NOMO-1 treated with dmso at 0.1 percent for 144 hours (cell line): ENCODE measurements around the gene CCDC107.
"Not testable (repeated sequence)": the region's sequence is repeated elsewhere in the genome, so short reads cannot be mapped to it uniquely, and the experiment has no call there.

ENCODE experiments used
- DNase-seq: peaks from one replicate; lab custom pipeline; 2025; ENCODE audit not compliant: unreplicated experiment; lab: John Stamatoyannopoulos, UW

The CCDC107 gene, protein sequence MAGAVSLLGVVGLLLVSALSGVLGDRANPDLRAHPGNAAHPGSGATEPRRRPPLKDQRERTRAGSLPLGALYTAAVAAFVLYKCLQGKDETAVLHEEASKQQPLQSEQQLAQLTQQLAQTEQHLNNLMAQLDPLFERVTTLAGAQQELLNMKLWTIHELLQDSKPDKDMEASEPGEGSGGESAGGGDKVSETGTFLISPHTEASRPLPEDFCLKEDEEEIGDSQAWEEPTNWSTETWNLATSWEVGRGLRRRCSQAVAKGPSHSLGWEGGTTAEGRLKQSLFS

DNA sequence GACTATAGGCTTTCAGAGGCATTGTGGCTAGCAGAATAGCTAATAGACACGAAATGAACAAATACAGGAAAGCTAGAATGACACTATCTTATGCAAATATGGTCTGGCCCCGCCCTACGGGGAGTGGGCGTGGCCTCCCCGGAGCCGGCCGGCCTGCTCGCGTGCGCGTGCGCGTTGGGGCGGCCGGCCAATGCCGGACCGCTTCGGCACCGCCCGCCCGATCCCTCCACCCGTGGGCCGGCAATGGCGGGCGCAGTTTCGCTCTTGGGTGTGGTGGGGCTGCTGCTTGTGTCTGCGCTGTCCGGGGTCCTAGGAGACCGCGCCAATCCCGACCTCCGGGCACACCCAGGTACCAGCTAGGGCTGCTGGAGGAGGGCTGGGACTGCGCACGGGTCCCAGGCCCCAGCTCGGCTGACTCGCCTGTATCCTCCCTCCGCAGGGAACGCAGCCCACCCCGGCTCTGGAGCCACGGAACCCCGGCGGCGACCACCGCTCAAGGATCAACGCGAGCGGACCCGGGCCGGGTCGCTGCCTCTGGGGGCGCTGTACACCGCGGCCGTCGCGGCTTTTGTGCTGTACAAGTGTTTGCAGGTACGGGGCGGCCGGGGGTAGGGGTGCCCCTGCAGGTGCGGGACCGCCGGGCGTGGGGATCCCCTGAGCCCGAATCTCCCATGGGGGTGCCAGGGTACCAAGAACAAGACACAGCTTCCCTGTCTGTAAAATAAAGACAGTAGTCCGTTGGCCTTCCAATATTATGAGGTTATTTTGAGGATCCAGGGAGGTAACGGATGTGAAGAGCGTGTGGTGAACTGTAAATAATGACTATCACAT is at the start of gene CCDC107:
CCDC107 (plus strand) TSS at position 156 of the 831 bp plus-strand sequence; CDS start at position 244, 88 bp downstream.
- DNase-seq: peak; percentile 81

DNA sequence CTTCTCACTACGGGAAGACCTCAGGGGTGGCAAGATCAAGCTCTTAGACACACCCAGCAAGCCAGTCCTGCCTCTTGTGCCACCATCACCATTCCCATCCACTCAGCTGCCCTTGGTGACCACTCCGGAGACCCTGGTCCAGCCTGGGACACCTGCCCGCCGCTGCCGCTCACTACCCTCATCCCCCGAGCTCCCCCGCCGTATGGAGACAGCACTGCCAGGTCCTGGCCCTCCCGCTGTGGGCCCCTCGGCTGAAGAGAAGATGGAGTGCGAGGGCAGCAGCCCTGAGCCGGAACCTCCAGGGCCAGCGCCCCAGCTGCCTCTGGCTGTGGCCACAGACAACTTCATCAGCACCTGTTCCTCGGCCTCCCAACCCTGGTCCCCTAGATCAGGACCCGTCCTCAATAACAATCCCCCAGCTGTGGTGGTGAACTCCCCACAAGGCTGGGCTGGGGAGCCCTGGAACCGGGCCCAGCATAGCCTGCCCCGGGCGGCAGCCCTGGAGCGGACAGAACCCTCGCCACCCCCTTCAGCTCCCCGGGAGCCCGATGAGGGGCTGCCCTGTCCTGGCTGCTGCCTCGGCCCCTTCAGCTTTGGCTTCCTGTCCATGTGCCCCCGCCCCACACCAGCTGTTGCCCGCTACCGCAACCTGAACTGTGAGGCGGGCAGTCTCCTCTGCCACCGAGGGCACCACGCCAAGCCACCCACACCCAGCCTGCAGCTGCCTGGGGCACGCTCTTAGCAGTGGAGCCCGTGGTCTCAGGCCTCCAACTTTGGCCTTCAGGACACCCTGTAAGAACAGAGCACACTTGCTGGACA is 48.9 kb upstream of the CCDC107 start:
- DNase-seq: no peak

DNA sequence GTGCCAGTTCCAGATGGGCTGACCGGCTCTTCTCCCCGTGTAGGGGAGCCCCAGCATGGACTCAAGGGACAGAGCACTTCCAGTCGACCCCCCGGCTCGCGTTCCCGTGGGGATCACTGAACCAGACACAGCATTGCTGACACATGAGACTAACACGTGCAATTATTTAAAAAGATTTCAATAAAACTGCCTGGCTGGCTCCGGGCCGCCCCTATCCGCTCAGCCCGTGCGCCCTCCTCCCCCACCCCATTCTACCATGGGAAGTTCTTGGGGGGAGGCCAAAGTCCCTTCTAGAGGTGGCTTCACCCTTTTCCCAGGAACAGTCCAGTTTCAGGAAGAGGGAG is 48.3 kb upstream of the CCDC107 start:
- no peak for DNase-seq

DNA sequence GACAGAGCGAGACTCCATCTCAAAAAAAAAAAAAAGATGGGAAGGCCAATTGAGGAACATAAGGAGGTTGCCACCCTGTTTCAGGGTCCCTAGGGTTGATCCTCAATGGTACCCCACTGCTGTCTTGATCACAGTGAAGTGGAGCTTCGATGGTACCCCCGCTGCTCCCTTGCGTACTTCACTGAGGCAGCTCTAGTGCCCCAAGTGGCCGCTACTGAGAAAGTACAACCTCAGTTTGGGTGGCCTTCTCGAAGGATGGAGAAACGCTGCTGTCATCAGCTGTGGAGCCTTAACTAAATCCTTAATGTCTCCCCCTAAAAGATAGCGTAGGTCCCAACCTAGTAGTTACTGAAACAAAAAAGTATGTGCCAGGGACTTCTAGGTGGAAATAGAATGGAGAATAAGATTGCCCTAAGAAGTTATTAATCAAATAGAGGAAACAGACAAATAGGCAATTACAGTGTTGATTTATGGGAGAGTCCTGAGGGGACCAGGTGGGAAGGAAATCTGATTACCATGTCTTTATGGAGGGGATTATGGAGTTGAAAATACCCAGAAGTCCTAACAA is 46.8 kb upstream of the CCDC107 start:
- peak; percentile 19 for DNase-seq

DNA sequence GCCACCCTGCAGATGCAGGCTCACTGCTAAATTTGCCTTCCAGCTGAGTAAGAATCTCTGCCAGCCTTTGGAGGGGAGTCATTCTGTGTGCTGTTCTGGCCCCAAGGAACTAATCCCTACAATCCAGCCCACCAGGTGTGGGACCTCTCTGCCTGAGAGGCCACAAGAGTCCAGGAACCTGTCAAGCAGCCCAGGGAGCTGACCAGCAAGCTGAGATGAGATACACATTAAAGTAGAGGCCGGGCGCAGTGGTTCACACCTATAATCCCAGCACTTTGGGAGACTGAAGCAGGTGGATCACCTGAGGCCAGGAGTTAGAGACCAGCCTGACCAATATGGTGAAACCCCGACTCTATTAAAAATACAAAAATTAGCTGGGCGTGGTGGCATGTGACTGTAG is 46.0 kb upstream of the CCDC107 start:
- not testable (repeated sequence) for DNase-seq

DNA sequence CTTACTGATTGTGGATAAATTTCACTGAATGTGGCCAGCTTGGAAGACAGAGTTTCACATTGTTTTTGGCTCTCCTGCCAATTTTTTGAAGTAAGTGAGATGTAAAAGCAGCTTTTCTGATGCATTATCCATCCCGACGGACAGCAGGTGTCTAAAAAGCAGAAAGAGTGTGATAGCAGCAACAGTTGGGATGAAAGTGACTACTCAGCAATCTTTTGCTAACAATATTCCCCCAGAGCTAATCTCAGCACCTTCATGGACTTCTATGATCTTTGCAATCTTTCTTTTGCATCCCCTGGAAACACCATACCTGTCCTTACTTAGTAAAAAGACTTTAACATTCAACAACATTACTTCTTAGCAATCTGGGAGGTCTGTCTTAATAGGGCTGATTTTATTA is 45.2 kb upstream of the CCDC107 start:
- no peak for DNase-seq

DNA sequence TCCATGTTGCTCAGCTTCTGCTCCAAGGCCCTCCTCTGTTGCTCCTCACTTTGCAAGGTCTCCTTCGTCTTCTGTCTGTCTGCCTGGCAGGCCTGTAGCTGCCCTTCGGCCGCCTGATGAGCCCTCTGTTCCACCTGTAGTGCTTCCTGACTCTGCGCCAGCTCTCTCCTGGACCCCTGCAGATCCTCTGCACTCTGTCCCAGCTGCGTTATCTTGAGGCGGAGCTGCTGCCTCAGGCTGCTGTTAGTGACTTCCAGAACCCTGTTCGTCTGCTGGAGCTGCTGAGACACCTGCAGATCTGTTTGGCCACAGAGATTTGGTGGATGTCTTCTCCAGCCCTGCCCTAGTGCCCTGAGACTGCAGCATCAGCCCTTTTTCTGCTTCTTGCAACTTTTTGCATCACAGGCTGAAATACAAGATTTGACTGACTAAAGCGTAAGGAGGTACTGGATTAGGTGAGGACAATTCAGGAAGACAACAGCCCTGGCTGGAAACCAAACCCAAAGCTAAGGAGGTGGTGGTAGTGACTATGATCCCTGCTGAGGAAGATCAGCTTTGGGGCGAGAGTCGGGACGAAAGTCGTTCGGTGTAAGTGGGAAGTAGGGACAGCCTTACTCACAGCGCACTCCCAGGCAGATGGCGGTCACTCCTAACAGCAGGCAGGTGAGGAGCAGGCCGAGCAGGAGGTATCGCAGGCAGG is 42.0 kb upstream of the CCDC107 start:
- DNase-seq: no peak

DNA sequence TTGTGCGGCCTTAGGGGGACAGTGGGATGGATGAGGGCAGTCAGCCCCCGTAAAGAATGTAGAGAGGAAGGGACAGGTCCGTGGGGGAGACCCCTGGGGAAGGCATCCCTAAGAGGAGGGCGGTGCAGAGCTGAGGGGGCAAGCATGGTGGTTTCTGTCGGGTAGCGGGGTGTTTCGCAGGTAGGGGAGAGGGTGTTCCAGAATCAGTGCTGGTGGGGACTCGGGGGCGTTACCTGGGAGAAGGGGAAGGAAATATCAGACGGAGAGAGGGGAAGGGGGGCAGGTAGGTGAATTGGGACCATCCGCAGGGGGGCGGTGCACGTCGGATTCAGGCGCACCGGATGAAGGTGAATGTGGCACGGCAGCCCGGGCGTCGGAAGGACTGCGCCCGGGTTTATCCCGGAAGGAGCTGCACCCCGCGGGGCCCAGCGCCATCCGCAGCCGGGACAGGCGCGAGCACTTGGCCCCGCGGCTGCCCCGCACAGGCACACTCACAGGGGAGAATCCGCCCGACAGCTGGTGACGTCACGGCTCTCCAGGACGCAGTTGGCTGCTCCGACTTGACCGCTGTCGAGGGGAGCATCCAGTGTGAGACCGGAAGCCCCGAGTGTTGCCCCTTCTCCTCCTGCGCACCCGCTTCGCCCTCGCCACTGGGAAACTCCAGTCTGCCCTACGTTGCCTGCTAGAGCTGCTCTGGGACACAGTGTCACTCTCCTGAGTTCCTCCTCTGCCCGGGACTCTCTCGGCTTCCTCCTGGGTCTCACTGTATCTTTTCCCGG is 41.2 kb upstream of the CCDC107 start:
- DNase-seq: peak; percentile 48

DNA sequence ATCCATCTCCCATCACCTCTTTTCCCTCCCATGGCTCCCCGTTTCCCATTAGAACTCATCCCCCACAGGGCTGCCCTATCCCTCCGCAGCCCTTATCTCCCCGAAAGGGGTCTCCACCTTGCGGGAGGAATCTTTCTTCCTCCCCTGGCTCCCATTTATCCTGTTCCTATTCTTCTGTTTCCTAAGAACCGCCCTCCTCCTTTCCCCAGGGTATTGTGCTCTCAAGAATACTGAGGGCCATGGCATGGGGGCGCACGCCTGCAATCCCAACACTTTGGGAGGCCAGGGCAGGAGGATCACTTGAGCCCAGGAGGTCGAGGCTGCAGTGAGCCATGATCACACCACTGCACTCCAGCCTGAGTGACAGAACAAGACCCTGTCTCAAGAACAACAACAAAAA is 40.5 kb upstream of the CCDC107 start:
- no peak for DNase-seq

DNA sequence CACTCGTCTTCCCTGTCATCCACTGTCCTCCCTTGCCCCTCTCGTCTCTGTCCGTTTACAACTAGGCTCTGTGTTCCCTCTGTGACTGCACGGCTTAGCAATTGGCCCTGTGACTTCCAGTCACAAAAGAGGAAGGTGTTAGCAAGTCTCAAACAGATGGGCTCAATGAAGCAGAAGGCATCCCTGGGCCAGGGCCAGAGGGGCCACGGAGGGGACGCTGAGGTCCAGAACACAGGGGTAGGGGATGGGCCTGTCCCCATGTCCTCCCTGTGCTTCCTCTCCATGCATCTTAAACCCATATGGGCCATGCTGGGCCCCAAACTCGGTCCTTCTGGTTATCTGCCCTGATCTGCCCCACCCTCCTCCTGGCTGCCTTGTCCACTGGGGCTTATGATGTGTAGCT is 39.8 kb upstream of the CCDC107 start, which contains the start of gene CD72:
CD72 (minus strand) TSS at position 89 of the 403 bp plus-strand sequence. CDS start 110 bp downstream, outside the sequence.
- no peak for DNase-seq

DNA sequence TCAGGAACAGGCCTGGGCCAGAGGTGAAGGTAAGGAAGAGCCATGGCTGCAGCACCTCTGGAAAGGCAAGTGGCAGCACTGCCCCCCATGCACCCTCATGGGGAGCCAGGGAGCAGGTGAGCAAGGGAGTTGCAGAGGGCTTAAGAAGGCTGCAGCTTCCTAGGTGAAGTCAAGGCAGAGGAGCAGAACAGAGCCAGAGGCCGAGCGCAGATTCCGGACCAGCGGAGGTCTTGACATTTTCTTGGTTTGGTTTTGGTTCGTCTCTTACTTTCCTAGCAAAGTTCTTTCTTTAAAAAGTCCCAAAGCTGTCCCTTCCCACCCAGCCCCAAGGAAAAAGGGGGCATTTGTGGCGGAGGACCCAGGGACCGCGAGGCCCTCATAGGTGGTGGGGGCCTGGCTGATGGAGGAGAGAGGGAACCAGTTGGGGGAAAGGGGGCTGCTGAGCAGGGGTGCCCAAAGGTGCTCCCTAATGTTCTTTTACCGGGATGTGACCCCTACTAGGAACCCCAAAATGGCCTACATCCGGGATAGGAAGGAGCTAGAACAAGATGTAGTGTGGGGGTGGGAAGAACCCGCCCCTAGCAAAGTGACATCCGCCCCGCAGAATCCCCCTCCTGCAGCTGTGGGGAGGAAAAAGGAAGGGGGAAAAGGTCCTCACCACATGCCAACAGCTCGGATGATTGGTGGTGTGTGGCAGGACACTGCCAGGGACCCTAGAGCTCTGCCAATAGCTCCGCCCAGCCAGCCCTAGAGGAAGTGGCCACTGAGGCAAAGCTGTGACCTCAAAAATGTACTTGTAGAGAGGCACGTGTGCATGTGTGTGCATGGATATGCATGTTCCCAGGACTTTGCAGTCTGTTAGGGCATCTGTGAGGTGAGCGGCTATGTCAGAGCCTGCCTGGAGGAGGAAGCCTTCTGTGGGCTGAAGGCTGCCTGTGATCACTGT is 39.0 kb upstream of the CCDC107 start:
- no peak for DNase-seq

DNA sequence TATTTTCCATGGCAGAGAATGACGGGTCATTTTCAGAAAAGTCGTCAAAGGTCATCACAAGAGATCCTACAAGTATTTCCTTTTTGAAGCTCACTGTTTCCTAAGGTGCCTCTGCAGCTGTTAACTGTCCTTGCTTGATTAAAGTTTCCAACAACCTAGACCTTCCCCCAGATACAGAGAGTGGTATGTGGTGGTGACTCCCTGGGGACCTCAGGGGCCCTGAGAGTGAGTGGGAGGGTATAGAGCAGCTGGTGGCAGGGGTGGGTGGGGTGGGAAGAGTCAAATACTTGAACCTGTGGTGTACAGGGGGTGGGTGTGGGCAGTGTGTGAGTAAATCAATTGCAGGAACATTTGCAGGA is 38.3 kb upstream of the CCDC107 start:
- DNase-seq: no peak

DNA sequence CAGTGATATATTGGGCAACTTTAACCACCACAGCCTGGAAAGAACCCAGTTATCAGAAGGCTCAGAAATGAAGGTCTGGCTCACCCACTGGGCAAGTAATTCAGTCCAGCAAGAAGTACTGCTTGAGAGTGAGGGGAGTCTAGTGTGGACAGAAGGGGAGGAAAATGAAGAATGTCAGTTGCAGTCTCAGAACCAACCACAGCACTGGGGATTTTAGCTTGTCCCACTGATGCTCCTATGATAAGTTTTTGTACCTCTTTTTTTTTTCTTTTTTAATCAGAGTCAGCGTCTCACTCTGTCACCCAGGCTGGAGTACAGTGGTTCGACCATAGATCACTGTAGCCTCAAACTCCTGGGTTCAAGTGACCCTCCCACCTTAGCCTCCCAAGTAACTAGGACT is 30.5 kb upstream of the CCDC107 start:
- no peak for DNase-seq

DNA sequence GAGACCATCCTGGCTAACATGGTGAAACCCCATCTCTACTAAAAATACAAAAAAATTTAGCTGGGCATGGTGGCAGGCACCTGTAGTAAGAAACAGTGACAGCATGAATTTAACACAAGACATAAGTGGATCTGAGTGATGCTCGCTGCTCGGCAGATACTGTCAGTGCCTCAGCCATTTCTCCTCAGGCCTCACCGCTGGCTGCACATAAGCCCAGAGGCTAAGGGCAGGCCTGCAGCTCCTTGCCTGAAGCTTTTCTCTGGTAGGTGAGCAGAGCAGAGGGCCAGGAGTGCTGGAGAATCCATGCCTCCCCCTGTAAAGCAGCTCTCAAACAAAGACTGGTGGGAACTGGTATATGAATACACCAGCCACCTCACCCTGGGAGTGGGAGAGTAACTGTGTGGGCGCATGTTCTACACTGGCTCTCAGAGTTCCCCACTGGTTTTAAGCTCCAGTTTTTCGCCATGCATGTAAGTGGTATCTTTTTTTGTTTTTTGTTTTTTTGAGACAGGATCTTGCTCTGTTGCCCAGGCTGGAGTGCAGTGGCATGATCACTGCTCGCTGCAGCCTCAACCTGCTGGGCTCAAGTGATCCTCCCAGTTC is 29.6 kb upstream of the CCDC107 start:
- DNase-seq: no peak

DNA sequence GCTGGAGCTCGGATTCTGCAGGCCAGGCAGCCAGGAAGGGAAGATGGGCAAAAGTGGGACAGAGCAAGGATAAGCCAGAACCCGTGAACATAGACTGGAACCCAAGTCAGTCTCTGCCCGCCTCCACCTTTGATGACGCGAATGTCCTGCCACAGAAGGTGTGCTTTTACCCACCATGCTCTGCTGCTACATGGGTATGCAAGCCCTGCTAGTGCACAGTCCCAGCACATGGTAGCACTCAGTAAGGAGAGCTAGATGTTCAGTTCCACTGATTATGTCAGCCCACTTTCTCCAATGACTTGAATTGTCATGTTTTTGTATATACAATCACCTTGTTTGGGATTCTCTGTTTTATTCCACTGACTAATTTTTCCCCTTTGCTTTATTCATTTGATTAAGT is 28.5 kb upstream of the CCDC107 start:
- no peak for DNase-seq

DNA sequence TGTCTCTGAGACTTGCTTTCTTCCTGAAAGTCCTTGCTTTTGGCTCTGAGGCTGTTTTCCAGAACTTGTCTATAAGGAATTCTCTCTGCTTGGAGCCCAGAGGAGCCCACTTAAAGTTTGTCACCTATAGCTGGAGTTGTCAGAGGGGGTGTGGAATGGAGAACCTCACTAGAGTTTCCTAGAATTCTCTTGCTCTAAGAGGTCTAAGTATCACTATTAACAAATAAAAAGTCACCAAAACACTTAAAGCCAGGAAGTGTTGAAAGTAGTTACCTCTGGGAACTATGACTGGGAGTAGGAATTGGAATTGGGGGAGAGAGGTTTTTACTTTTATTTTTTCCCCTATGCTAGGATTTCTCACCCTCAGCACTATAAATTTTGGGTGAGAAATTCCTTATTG is 22.4 kb upstream of the CCDC107 start:
- no peak for DNase-seq

DNA sequence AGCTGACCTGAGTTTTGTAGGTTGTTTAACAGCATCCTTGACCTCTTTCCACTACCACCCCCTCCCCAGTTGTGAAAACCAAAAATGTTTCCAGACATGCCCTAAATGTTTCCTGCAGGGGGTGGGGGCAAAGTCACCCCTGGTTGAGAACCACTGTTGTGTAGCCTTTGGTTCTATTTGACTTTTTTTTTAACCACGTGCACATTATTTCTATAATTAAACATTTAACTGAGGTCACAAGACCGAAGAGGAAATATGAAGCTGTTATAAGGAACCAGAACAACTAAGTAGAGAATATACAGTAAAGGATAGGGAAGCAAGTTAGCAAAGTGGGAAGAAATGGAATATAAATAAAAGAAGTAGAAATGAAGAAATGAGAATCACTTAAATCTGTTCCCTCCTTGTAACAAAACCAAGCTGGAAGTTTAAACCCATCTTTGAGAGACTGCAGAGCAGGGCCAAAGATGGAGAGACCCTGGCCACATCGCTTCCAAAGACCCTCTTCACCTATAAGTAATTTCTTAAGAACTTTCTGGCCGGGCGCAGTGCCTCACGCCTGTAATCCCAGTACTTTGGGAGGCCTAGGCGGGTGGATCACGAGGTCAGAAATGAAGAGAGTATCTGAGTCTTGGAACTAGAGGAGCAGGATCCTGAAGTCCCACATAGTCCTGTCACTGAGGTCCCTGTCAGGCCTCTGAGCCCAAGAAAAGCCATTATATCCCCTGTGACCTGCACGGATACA is 21.8 kb upstream of the CCDC107 start:
- no peak for DNase-seq

DNA sequence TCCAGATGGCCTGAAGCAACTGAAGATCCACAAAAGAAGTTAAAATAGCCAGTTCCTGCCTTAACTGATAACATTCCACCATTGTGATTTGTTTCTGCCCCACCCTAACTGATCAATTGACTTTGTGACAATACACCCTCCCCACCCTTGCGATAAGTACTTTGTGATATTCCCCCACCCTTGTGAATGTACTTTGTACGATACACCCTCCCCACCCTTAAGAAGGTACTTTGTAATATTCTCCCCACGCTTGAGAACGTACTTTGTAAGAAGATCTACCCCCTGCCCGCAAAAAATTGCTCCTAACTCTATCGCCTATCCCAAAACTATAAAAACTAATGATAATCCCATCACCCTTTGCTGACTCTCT is 21.2 kb upstream of the CCDC107 start:
- not testable (repeated sequence) for DNase-seq
